GM15510 (cell line): ENCODE measurements around the gene FOXO1.

ENCODE experiments used
- POLR2A ChIP-seq: IDR thresholded peaks from 3 replicates; pipeline ENCODE4 v1.6.1; 2011; ENCODE audit warnings: borderline replicate concordance; ENCODE audit not compliant: insufficient read length; ENCODE audit errors: extremely low read depth

Gene FOXO1

DNA sequence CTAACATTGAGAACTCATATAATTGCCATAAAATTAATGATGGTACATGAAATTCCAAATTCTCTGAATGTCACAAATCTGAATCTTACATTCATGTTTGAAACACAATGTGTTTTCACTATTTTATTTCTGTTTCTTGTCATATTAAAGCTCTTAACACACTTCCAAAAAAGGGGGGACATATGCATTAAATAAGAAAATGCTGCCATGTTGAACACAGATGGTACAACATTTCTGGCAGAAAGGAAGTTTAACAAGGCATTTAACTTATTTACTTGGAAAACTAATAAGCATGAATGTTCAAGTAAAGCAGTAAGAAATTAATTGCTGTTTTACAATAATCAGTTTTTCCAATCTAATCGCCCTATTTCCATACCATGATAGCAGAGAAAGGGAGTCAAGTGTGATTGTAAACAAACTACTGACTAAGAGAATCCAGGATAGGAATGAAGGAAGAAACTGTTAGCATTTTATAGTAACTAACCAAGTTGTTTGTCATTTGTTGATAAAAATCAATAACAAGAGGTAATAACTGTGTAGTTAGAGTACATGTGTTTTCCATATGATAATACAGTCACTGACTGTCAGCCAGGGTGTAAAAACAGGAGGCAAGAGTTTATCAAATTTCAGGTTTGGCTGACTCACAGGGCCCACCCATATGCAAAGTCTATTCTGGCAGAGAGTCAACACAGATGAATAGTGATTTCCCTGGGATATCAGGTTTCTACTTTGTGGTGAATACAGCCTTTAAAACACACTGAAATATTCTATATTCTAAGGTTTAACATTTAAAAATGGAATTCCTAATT is 5.7 kb upstream of the FOXO1 start:
- TF ChIP-seq POLR2A = no peak

DNA sequence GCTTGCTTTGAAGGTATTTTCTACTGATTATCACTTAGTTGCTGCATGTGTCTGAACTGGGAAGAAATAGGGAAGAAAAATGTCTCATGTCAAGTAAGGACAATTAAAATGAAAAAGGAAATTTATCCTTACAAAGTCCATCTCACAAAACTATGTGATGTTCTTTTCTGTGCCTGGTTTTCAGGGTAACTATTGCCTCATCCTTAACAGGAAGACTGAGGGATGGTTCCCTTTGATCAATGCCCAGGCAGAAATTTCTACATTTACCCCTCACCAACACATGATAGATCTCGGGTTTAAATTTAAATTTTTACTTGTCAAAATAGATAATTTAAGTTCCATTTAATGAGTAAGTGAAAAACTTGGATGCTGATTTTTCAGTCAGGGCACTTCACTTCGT is 3.9 kb upstream of the FOXO1 start:
- no peak for TF ChIP-seq POLR2A

DNA sequence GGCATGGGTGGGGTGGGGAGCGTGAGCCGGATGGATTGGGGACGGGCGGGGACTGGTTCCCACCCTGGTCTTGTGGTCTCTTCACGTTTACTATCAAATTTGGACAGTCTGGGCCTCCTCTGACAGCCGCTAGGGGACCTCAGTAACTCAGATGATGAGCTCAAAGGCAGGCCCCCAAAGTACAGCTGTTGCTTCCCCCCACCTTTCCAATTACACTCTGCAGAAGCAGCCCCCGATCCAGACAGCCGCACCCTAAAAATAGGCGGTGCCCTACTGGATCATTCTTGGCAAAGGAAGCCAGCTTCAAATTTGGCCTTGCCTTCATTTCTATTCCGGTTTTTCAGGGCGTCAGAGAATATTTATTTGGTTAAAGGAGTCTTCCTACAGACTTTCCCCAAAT is 1.9 kb upstream of the FOXO1 start:
- TF ChIP-seq POLR2A = no peak

DNA sequence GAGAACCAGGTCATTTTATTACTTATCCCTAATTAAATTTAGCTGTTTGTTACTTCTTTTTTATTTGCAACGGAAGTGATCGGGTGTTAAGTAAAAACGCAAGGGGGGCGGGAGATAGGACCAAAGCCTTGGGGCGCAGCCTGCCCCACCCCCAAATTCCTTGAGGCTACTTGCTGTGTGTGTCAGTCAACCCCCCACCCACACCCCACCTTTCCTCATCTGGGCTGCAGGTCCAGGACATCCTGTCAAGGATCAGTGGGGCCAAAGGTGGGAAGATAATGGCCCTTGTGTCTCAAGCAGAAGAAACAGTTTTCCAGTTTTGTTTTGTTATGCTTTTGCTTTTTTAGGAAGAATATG is 1.2 kb upstream of the FOXO1 start:
- TF ChIP-seq POLR2A = no peak

DNA sequence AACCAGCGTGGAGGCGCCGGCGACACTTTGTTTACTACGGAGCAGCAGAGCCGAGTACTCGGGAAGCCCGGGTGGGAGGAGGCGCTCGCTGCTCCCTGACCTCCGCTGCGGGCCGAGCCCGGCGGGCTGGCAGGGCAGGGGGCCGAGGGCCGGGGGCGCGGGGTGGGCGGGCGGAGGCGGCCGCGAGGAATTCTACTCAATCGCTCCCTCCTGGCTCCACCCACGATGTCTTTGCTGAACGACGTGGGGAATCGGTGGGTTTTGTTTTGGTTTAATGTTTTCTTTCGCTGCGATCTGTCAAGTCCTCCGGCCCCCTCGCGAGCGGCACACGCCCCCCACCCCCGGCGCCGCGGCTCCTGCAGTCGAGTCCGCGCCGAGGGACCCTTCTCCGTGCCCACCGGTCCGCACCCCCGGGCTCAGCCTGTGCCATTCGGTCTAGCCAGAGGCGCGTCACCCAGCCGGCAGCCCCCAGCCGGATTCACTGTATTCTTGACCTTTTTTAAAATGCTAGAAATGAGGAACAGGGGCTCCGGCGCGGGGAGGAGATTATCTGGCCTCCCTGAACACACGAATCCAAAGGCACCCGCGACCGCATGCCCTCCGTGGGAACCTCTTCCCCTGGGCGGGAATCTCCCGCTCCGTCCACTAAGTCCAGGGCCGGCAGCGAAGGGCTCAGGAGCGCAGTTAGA is 636 bp upstream of the FOXO1 start:
- no peak for TF ChIP-seq POLR2A

DNA sequence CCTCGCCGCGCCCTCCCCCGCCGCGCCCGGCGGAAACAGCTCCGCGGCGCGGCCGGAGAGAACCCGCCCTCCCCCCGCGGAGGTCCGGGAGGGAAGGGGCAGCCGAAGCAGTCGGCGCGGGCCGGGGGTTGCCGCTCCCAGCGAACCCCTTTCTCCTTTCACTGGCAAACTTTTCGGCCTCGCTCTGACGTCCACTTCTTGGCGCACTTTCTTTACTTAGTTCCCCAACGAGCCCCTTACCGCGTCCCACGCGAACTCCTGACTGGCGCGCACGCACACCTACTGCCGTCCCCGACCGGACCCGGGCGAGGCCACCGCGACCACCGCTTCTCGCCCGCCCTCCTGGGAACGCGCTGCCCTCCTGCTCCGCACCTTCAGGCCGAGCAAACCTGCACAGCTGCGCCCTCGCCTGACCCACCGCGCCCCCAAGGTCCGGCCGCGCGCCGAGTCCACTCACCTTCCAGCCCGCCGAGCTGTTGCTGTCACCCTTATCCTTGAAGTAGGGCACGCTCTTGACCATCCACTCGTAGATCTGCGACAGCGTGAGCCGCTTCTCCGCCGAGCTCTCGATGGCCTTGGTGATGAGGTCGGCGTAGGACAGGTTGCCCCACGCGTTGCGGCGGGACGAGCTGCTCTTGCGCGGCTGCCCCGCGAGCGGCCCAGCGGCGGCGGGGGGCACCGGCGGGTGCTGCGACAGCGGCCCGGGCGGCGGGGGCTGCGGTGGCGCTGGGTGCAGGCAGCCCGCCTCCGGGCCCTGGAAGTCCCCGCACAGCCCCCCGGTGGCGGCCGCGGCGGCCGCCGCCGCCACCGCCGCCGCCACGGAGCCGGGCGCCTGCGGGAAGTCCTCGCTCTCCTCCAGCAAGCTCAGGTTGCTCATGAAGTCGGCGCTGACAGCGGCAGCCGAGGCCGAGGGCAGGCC is 1.1 kb downstream of the FOXO1 start:
- TF ChIP-seq POLR2A = no peak

DNA sequence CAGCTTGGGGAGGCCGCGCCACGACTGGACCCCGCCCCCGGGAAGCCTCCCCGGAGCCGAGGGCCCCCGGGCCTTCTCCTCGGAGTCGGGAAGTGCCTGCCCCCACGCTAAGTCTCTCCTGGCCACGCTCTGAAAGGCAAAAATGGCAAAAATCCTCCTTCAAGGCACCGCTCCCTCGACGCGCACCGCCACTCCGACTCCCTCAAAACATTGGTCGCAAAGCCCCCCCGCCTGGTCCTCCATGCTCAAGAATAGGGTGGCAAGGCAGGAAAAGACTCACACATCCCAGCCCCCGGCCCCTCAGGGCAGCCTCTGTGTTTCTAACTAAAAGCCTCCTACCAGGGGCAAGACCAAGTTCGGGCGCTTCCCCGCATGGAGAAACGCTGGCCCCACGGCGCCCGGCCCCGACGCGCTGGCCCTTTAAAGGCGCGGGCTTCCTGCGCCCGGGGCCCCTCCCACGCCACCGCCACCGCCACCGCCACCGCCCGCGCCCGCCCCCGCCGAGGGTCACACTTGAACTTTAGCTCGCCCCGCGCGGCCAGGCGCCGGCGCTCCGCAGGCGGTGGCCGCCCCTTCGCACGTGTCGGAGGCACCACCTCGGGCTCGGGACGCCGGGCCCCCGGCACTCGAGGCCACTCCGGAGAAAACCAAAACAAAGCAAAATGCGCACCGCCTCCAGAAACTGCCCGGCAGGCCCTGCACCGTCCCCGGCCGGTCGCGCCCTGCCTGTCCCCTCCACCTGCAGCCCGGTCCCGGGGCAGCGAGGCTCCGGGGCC is 1.9 kb downstream of the FOXO1 start:
- peak; percentile 65 for TF ChIP-seq POLR2A

DNA sequence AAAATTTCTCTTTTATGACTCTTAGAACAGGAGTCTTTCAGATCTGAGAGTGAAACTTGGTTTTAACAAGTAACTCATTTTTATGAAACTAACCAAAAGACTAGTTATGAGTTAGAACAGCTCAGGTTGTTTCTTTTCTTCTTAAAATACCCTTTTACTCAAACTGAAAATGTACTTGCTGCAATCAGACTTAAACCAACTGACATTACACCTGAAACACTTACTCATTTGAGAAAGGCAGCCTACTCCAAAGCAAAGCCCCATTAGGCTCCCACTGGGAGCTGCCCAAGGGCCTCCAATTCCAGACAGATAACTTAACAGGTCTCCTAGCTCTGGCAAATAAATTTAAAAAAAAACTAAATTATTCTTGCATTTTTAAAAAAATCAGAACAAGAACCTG is 3.6 kb downstream of the FOXO1 start:
- peak; percentile 30 for TF ChIP-seq POLR2A

DNA sequence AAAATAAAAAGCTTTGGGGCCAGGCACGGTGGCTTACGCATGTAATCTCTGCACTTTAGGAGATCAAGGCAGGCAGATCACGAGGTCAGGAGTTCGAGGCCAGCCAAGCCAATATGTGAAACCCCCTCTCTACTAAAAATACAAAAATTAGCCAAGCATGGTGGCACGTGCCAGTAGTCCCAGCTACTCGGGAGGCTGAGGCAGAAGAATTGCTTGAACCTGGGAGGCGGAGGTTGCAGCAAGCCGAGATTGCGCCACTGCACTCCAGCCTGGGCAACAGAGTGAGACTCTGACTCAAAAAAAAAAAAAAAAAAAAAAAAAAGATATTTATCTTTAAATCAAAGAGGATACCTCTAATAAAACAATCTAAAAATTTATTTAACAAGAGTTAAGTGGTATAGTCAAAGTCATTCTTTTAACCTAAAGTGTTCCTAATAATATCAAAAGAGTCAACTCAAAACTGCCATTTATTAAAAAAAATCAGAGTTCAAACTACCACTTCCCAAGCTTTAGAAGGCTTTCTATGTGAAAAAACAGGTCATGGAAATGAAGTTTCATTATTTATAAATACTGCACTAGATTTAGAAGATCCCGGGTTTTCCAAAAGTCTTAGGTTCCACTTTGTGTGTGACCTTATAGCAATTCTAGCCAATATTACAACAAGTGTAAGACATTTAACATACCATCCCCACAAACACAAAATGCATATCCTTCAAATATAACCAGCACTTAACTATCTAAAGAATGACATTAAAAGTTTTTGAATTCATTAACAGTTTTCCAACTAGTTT is 4.4 kb downstream of the FOXO1 start:
- no peak for TF ChIP-seq POLR2A

DNA sequence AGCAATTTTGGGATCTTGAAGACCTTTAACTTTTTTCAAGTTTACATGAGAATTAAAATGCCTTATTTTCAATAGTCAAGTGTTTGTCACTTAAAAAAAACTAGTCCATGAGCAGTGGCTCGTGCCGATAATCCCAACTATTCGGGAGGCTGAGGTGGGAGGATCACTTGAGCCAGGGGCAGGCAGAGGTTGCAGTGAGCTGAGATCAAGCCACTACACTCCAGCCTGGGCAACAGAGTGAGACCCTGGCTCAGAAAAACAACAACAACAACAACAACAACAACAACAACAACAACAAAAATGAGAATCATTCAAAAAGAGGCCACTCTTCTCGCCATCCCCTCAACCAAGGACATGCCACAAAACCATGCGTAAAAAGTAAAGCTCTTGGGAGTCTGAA is 5.7 kb downstream of the FOXO1 start:
- TF ChIP-seq POLR2A = no peak

DNA sequence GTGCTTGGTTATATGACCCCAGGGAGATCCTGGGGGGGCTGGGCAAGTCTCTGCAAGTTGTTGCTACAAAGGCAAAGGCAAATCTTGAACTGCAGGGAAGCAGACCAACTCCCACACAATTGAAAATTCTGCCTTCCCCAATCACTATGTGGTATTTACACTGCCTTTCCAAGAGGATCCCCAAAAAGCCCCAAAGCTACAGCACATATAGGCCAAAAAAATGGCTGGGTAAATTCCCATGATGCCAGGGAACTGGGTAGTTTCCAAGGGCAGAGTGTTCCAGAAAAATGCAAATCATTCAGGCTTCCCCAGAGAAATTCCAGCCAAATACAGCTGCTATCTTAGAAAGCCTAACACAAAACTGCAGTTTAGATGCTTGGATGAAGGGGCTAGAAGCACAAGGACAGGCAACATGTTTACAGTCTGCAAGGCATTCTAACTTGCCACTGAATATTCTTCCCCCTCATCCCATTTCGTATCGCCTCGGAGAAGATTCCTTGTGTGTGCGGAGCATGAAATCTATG is 6.2 kb downstream of the FOXO1 start:
- TF ChIP-seq POLR2A = no peak

DNA sequence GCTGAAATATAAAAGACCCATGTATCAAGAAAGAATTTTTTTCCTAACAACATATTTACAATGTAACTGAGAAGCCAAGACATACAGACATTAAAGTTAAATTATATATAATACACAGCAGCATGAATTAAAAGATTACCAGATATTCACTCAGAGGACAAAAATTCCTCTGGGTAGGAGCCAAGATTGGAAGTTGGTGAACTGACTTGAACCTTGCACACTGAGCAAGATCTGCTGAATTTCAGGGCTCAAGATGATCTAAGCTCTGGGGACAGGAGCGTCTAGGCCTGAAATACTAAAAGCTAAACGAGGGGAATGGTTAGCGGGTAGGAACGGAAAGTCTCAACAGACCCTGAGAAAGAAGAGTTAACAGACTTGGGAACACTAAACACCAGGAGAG is 8.5 kb downstream of the FOXO1 start:
- TF ChIP-seq POLR2A = no peak

DNA sequence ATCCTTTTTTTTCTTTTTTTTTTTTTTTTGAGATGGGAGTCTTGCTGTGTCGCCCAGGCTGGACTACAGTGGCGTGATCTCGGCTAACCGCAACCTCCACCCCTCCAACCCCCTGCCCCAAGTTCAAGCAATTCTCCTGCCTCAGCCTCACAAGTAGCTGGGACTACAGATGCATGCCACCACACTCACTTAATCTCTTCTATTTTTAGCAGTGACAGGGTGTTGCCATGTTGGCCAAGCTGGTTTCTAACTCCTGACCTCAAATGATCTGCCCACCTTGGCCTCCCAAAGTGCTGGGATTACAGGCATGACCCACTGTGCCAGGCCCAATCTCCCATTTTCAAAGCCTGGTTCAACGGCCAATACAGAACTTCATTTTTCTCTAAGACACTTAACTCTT is 9.1 kb downstream of the FOXO1 start:
- no peak for TF ChIP-seq POLR2A
